GM12878 (cell line): ENCODE data around the gene CADPS. TPM values are rescaled to one million over a fixed set of nuclear protein-coding genes. Genes with fewer than 3 reads are reported as not detected.

Experiments used
- ATAC-seq: fragments of 200-7000 bp; cut with Tn5 transposase; 3 replicates; pipeline ENCODE4 v1.9.1; 2020; ENCODE audit warnings: mild to moderate bottlenecking, moderate library complexity
- BruUV-seq: library from RNA; stranded (reverse); fragments of 400-500 nt; replicated peaks from 2 replicates; lab custom pipeline; 2021; lab: Mats Ljungman, UMichigan
- CTCF ChIA-PET: fragments of 300-600 bp; sonication (Branson Sonifier 250); formaldehyde crosslinking; extraction: SDS; loops from one replicate; lab custom pipeline; 2021; ENCODE audit warnings: inconsistent platforms; lab: Yijun Ruan, JAX
- POLR2A ChIA-PET: fragments of 350-600 bp; formaldehyde crosslinking; extraction: SDS; loops from one replicate; lab custom pipeline; 2021; ENCODE audit warnings: inconsistent platforms; lab: Charles Lee
- RAD21 ChIA-PET: fragments of 300-600 bp; sonication (Branson Sonifier 250); formaldehyde crosslinking; loops from one replicate; lab custom pipeline; 2023; ENCODE audit warnings: antibody characterized with exemption; ENCODE audit not compliant: unreplicated experiment; lab: Charles Lee
- SMC1A ChIA-PET: fragments of 300-600 bp; sonication (Branson Sonifier 250); formaldehyde crosslinking; loops from one replicate; lab custom pipeline; 2023; ENCODE audit not compliant: unreplicated experiment, uncharacterized antibody; lab: Charles Lee
- DNase-seq: peaks from one replicate; pipeline ENCODE4 v3.0.0-alpha.2; 2011; ENCODE audit warnings: low read depth, low spot score
- FAIRE-seq: peaks from 3 replicates; lab custom pipeline; 2011; peaks lifted over from hg19 to GRCh38; lab: Jason Lieb, UNC
- H2AFZ ChIP-seq: 2 replicates; pipeline ENCODE4 v1.6.0; 2011; ENCODE audit warnings: low read depth, low read length, control low read depth; ENCODE audit not compliant: control insufficient read depth
- H3K27ac ChIP-seq: 2 replicates; pipeline ENCODE4 v1.5.1; 2011; ENCODE audit warnings: control low read depth; ENCODE audit not compliant: control insufficient read depth, insufficient read depth
- H3K27me3 ChIP-seq, 2 experiments: replicated peaks in 1 of 2; 2 replicates each; pipeline versions ENCODE4 v1.6.0 to v1.6.1; 2011; ENCODE audit warnings: low read length in 1 of 2; ENCODE audit not compliant: control insufficient read depth in 2 of 2, insufficient read depth in 2 of 2
- H3K36me3 ChIP-seq, 2 experiments: 2 replicates each; pipeline ENCODE4 v1.5.1; 2011; ENCODE audit warnings: low read length in 1 of 2; ENCODE audit not compliant: control insufficient read depth in 2 of 2, insufficient read depth in 2 of 2
- H3K4me1 ChIP-seq: 2 replicates; pipeline ENCODE4 v1.6.1; 2011; ENCODE audit warnings: mild to moderate bottlenecking, low read length, moderate library complexity, mixed read lengths; ENCODE audit not compliant: control insufficient read depth, insufficient read depth
- H3K4me2 ChIP-seq: 2 replicates; pipeline ENCODE4 v1.6.0; 2011; ENCODE audit warnings: control low read depth; ENCODE audit not compliant: control insufficient read depth, insufficient read depth
- H3K4me3 ChIP-seq: fragments of 200-600 bp; sonication (generic); 2 replicates; pipeline ENCODE4 v1.5.1; 2016
- H3K79me2 ChIP-seq: 2 replicates; pipeline ENCODE4 v1.6.0; 2011; ENCODE audit warnings: low read length; ENCODE audit not compliant: control insufficient read depth, insufficient read depth
- H3K9ac ChIP-seq: 2 replicates; pipeline ENCODE4 v1.8.0; 2011; ENCODE audit warnings: low read length, control low read depth, mixed read lengths; ENCODE audit not compliant: control insufficient read depth, insufficient read depth
- H3K9me3 ChIP-seq: replicated peaks from 3 replicates; pipeline ENCODE4 v1.5.1; 2011; ENCODE audit warnings: mild to moderate bottlenecking, low read length; ENCODE audit not compliant: control insufficient read depth, insufficient read depth
- H4K20me1 ChIP-seq: 2 replicates; pipeline ENCODE4 v1.6.0; 2011; ENCODE audit not compliant: control insufficient read depth, insufficient read depth
- BMI1 ChIP-seq: fragments of 450-650 bp; IDR thresholded peaks from 2 replicates; pipeline ENCODE4 v1.6.1; 2016; ENCODE audit warnings: mild to moderate bottlenecking, moderate library complexity, borderline replicate concordance
- CBFB ChIP-seq: IDR thresholded peaks from 2 replicates; pipeline ENCODE4 v1.6.1; 2016; ENCODE audit warnings: antibody characterized with exemption, low read depth
- SIN3A ChIP-seq: IDR thresholded peaks from 2 replicates; pipeline ENCODE4 v1.6.1; 2012; ENCODE audit warnings: low read depth, low read length, improper control_type of control experiment
- SPI1 ChIP-seq: IDR thresholded peaks from 2 replicates; pipeline ENCODE4 v1.6.1; 2011; ENCODE audit warnings: low read depth, mild to moderate bottlenecking, low read length, moderate library complexity, borderline replicate concordance; ENCODE audit not compliant: insufficient read depth
- TAF1 ChIP-seq: IDR thresholded peaks from 2 replicates; pipeline ENCODE4 v1.6.1; 2011; ENCODE audit warnings: mild to moderate bottlenecking, low read depth, low read length, borderline replicate concordance
- WGBS: methylation state at CpG from one replicate; pipeline ENCODE4 v1.1.6; 2016; ENCODE audit warnings: low lambda C conversion rate; ENCODE audit not compliant: insufficient replicate concordance, insufficient coverage; ENCODE audit errors: missing lambda C conversion rate; 5-methylcytosine and 5-hydroxymethylcytosine counted together
- in situ Hi-C: fragments of 300-500 bp; cut with MboI; formaldehyde crosslinking; loops from 9 replicates; pipeline ENCODE4 v1.14.3; 2018; ENCODE audit warnings: mixed read lengths
- intact Hi-C: fragments of 100-400 bp; cut with micrococcal nuclease; formaldehyde crosslinking; loops from one replicate; pipeline ENCODE4 v1.14.2; 2022; ENCODE audit not compliant: unreplicated experiment
- polyA plus RNA-seq, 11 experiments: library from polyadenylated mRNA; depleted of rRNA in 4 of 11; unstranded in 6 of 11; stranded (reverse) in 5 of 11; fragments of >200 nt; fragmentation: Nextera tagmentation in 4 of 11; fragmentation: Illumina TruSeq in 1 of 11; extraction: Ambion mirVana in 4 of 11; extraction: Trizol in 1 of 11; gene quantifications; 1 replicate in 1 of 11; 2 replicates in 10 of 11; pipeline versions ENCODE4 v1.2.1 to v1.2.3, GENCODE V29; 2011 to 2016; ENCODE audit warnings: inconsistent platforms in 2 of 11, missing spikeins in 2 of 11, low read depth in 1 of 11
- total RNA-seq, 4 experiments: library from RNA; depleted of rRNA in 3 of 4; stranded (reverse); fragments of >200 nt in 3 of 4; fragmentation: Illumina TruSeq in 1 of 4; extraction: Trizol in 1 of 4; gene quantifications; 2 replicates each; pipeline versions ENCODE4 v1.2.1 to v1.2.3, GENCODE V29; 2013 to 2021
- TF ChIP-seq, protein P1 (sequence below), 3 experiments: IDR thresholded peaks in 2 of 3; conservative IDR thresholded peaks in 1 of 3; 2 replicates each; pipeline ENCODE4 v1.5.1; 2011; ENCODE audit warnings: low read depth in 3 of 3, low read length in 3 of 3, mild to moderate bottlenecking in 3 of 3, control low read depth in 2 of 3, moderate library complexity in 2 of 3, inconsistent platforms in 1 of 3, mixed read lengths in 1 of 3; ENCODE audit not compliant: control insufficient read depth in 2 of 3, insufficient read depth in 1 of 3; ENCODE audit errors: extremely low read depth in 1 of 3

CADPS gene
- total and polyA plus RNA-seq, 10 of the 15 experiments (the other 5 are each of a cell fraction or from before 2014, with no cell fraction given) = 0.20 TPM; not detected in 9

DNA sequence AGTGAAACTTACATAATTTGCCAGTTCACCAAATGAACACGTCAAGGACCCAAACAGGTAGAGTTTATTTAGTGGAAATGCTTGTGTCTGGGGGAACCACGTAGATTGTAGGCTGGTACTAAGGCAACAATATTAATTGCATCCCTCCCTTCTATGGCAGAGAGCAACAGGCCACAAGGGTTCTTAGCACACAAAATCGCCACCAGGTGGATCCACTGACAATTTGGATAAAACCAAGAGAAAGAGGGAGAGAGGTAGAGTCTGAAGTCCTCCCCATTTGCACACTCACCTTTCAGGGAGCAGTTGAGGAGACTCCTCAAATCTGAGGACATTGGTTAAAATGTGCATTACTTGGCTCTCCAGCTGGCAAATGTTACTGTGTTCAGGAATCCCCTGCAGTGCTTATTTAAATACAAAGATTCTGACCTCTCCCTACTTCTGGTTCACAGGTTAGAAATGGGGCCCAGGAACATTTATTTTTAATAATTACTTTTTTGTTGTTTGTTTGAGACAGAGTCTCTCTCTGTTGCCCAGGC is 320.9 kb downstream of the CADPS start:
- DNase-seq (no peak), FAIRE-seq (no peak), ATAC-seq (peak; percentile 31; the same call in 1 of the 3 replicates)
- intact Hi-C loops (no loop called here), in situ Hi-C loops (no loop called here)
- H3K4me2 ChIP-seq = no peak overlapping the region
- WGBS = 2% methylated on average over 3 of the region's 3 CpGs
- no peak overlapping the region for H2AFZ ChIP-seq
- RAD21 ChIA-PET = interaction anchor here (1.4 kb wide), 1 partner anchor 219 kb away, joined by 4 read pairs; no protein-coding TSS in a partner anchor
- no TSS peak for BruUV-seq
- H3K4me1 ChIP-seq = no peaks in the 10 kb centered on the region
- CTCF ChIA-PET = interaction anchor here (1.1 to 1.7 kb wide), 3 partner anchors 15 to 352 kb away, joined by 5 to 7 read pairs (median 5); no protein-coding TSS in a partner anchor
- H3K9ac ChIP-seq = no peak overlapping the region
- SMC1A ChIA-PET = interaction anchor here (0.6 to 1.7 kb wide), 3 partner anchors 15 to 19 kb away, joined by 3 to 4 read pairs (median 3); no protein-coding TSS in a partner anchor
- no peaks in the 10 kb centered on the region; a peak in 2 of 4 replicates for H3K27me3 ChIP-seq
- no peaks in the 10 kb centered on the region for H4K20me1 ChIP-seq
- TF ChIP-seq, protein P1, sequence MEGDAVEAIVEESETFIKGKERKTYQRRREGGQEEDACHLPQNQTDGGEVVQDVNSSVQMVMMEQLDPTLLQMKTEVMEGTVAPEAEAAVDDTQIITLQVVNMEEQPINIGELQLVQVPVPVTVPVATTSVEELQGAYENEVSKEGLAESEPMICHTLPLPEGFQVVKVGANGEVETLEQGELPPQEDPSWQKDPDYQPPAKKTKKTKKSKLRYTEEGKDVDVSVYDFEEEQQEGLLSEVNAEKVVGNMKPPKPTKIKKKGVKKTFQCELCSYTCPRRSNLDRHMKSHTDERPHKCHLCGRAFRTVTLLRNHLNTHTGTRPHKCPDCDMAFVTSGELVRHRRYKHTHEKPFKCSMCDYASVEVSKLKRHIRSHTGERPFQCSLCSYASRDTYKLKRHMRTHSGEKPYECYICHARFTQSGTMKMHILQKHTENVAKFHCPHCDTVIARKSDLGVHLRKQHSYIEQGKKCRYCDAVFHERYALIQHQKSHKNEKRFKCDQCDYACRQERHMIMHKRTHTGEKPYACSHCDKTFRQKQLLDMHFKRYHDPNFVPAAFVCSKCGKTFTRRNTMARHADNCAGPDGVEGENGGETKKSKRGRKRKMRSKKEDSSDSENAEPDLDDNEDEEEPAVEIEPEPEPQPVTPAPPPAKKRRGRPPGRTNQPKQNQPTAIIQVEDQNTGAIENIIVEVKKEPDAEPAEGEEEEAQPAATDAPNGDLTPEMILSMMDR (IDR thresholded peaks at IDR 0.05 in 2 of 3, conservative IDR thresholded peaks at IDR 0.05 in 1 of 3; ENCODE audit: control insufficient read depth in 2 of 3, extremely low read depth in 1 of 3, insufficient read depth in 1 of 3, low read depth in 3 of 3, low read length in 3 of 3) = peak in 2 of 3 experiments; percentile 10 to 15; a peak in 2 of 6 replicates
- no peak for TF ChIP-seq SPI1
- TF ChIP-seq TAF1 = no peak
- TF ChIP-seq SIN3A = no peak
- TF ChIP-seq CBFB = no peak
- TF ChIP-seq BMI1 = no peak
- no peak overlapping the region for H3K27ac ChIP-seq
- POLR2A ChIA-PET = no interaction called here
- H3K9me3 ChIP-seq = no peaks in the 10 kb centered on the region
- no peak overlapping the region for H3K4me3 ChIP-seq
- no peaks in the 10 kb centered on the region for H3K36me3 ChIP-seq
- H3K79me2 ChIP-seq = no peaks in the 10 kb centered on the region
